NK-92 treated with Interleukin-12 subunit alpha and Interleukin-12 subunit beta, amount 100 ng/mL, for 24 hours (cell line): ENCODE data around the gene MBTD1.
"Not testable (repeated sequence)": the region's sequence is repeated elsewhere in the genome, so short reads cannot be mapped to it uniquely, and the experiment has no call there.

ENCODE experiments used
- DNase-seq: peaks from one replicate; lab custom pipeline; 2025; lab: John Stamatoyannopoulos, UW

The MBTD1 gene

DNA sequence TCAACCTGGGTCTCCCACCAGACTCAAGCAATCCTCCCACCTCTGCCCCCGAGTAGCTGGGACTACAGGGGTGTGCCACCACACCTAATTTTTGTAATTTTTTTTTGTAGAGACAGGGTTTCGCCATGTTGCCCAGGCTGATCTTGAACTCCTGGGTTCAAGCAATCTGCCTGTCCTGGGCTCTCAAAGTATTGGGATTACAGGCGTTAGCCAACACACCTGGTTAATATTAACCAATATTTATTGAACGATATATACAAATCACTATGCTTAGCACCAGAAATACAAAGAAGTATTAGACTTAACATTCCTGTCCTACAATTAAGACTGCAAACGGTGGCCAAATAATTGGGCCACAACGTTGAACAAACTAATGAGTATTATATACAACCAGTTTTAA, 4.2 kb downstream of the MBTD1 start:
- DNase-seq = no peak

DNA sequence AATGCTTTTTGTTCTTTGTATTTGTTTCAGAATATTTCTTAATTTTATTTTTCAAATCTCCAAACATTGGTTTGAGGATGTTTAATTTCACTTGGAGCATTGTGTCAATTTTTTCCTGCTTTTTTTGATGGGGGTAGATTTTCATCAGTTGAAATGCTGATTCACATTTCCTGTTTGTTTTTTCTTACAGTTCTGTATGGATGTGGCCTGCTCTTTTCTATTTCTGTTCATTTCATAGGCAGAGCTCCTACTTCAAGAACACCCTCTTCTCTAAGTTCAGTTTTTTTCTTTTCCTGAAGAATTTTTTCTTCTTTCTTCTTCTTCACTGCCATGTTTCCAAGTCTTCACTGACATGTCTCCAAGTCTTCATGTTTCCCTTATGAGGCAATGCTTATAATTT, 8.8 kb downstream of the MBTD1 start:
- no peak for DNase-seq

DNA sequence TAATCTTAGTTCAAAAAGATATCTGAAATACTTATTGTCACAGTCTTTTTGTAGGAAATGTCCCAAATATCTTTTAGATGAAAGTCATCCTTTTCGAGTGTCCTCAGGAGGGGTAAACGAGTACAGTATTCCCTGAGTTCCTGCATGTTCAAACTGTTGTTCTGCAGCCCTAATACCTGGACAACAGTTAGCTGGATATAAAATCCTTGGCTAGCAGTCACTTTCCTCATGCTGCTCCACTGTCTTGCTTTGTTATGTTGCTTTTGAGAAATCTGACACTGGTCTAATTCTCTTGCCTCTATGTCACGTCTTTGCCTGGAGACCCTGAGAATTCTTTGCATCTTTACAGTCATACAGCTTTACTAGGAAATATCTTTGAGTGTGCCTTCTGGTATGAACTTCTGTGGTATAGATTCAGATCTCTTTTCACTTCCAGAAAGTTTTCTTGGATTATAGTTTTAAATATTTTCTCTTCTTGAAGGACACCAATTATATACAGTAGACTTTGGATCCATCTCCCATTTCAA, 9.5 kb downstream of the MBTD1 start:
- no peak for DNase-seq

DNA sequence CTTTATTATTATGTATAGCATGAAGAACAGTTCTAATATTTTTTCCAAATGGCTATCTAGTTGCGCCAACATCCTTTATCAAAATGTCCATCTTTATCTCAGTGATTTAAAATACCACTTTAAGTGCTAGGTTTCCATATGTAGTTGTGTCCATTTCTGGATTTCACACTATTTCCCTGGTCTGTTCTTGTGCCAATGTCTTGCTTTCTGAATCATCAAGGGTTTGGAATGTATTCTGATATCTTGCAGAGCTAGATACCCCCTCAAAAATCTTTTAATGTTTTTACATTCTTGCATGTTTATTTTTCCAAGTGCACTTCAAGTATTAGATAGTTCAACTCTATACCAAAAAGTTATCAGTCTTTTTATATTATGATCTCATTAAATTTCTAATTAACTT, 14.3 kb downstream of the MBTD1 start:
- no peak for DNase-seq

DNA sequence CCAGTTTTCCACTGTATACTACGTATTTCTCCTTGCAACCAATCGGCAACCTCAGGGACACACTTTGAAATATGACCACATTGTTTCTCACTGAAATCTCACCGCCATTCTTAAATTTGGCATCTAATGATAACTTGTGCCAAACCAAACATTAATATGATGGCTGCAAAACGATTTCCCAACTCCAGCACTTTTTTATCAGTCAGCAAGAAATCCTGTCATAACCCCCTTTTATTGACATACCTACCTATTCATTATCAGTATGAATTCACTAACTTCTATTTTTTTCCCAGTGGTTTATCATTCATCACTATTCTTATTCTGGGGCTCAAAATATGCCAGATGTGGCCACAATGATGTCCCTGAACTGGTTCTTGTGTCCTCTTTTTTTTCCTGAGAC, 15.8 kb downstream of the MBTD1 start:
- DNase-seq = no peak

DNA sequence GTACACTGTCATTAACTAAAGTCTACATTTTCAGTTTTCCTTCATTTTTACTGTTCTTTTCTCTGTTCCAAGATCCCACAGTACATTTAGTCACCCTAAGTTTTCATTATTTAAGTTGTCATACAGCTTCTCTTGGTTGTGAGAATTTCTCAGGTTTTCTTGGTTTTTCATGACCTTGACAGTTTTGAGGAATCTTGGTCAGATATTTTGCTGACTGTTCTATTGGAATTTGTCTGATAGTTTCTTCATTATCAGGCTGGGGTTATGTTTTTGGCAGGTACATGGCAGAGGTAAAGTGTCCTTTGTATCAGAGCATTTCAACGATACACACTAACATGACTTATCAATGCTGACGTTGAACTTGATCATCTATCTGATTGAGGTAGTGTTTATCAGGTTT, 19.6 kb downstream of the MBTD1 start:
- no peak for DNase-seq

DNA sequence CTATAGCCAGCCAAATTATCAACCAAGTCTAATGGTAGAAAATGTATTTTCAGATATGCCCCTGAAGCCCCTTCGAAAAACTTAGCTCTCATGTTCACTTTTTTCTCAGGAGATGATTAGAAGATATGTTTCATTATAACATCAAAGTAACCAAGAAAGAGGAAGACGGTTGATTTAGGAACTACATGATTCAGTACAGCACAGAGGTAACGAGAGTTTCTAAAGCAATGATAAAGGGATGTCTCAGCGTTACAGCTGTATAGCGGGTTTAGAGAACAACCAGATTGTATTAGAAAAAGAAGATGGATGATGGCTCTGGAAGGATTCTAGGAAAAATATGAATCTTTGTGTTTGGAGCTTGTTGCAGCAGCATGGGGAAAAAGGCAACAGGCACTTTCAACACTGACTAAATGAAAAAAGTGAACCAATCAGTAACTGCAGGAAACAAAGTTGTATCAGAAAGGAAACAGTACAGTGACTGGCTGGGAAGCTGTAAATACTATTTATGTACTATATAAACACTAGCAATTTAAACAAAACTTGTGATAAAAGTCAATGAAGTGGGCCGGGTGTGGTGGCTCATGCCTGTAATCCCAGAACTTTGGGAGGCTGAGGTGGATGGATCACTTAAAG, 21.5 kb downstream of the MBTD1 start:
- no peak for DNase-seq

DNA sequence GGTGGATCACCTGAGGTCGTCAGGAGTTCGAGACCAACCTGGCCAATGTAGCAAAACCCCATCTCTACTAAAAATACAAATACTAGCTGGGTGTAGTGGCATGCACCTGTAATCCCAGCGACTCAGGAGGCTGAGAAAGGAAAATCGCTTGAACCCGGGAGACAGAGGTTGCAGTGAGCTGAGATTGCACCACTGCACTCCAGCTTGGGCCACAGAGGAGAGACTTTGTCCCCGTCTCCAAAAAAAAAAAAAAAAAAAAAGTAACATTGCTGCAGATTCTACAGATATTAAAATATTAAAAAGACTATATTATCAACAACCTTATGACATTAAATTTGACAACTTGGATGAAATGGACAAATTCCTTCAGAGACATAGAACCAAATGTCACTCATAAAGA, 25.7 kb downstream of the MBTD1 start:
- no peak for DNase-seq

DNA sequence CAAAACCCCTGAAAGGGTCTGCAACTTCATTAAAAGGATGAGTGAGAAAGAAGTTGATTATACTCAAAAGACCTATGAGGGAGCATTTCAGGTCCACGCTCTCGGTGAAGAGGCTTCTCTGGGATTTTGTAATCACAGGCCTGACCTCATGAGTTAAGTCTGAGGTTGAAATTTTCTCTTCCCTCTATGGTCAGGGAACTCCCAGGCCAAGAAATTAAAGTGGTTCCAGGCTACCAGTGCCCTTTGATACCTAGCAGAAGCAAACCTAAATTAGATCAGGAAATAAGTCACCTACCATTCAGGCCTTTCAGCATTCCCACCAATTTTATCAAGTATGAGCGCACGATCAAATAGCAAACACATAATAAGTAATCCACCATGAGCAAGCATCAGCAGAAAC, 27.9 kb downstream of the MBTD1 start:
- DNase-seq = no peak

DNA sequence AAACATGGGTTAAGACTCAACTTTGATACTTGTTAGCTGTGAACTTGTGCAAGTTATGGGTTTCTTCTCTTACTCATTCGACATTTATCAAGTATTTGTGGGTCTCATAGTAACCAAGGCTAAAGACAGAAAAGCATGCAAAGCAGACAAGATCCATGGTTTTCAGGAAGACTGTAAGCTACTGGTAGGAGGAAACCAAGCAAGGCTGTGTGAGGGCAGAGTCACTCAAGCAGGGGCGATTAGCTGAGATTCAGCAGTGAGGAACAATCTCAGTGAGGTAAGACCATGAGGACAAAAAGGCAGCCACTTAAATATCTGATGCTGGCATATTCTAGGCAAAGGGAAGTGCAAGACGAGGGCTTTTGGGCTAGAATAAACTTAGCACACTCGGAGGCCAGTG, 29.5 kb downstream of the MBTD1 start:
- no peak for DNase-seq

DNA sequence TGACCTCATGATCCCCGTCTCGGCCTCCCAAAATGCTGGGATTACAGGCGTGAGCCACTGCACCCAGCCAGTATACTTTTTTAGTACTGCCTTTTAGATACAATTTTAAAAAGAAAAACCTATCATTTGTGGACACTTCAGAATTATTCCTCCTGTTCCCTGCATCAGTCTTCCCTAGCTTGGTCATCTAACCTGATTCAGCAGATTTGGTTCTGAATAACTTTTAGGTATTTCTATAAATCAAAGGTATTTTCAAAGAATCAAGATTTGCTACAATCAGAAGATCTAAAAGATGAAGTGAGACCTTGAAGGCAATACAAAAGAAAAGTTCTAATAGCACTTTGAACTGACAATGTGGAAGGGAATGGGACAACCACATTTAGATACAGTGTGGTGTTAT, 30.0 kb downstream of the MBTD1 start:
- DNase-seq = no peak

DNA sequence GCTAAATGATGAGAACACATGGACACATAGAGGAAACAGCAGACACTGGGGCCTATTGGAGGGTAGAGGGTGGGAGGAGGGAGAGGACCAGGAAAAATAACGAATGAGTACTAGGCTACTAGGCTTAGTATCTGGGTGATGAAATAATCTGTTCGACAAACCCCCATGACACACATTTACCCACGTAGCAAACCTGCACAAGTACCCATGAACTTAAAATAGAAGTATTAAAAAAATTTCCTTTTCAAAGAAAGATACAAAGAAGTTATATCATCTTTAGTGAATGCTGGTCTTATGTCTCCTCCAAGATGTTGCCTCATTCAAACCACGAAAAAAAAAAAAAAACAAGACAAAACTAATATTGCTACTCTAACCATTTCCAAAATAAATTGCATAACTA, 31.7 kb downstream of the MBTD1 start:
- DNase-seq = no peak

DNA sequence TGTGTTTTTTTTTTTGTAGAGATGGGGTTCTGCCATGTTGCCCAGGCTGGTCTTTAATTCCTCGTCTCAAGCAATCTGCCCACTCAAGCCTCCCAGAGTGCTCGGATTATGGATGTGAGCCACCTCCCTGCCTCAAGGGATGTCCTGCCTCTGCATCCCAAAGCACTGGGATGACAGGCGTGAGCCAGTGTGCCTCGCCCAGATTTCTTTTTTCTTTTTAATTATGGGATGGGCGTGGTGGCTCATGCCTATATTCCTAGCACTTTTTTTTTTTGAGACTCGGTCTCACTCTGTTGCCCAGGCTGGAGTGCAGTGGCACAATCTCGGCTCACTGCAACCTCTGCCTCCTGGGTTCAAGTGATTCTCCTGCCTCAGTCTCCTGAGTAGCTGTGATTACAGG, 34.3 kb downstream of the MBTD1 start:
- DNase-seq = not testable (repeated sequence)

DNA sequence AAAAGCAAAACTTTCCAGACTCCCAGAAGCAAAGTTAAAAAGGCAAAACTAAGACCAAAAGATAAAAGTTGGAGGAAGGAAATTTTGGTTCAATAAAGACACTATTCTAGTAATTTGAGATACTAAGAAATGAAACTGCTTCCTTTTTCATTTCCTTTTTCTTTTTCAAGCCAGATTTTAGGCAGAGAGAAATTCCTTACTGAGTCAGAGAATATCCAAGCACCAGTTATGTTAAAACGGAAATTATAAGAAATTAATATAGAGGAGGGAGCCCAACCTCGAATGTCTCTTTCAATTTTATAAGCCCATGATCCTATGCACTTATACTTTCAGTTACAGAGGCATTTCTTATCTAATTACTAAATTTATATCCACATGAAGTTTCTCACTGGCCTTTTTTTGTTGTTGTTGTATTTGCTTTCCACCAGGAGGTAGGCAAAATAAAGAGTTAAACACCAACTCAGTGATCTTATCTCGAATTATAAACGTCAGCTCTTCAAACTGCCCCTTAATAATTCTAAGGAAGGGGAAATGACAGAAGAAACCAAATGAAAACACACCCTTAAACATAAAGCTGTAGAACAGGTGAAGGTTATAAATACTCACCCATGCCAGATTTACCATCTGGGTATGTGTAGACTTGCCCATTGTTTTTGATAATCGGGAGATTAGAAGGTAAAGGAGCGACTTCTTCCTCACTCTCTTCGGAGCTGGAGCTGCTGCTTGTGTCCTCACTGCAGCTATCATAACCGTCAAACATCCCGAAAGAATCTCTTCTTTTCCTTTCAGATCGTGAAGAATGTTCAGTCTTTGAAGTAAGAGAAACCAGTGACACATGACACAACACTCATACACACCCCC, 35.2 kb downstream of the MBTD1 start:
- DNase-seq = no peak

DNA sequence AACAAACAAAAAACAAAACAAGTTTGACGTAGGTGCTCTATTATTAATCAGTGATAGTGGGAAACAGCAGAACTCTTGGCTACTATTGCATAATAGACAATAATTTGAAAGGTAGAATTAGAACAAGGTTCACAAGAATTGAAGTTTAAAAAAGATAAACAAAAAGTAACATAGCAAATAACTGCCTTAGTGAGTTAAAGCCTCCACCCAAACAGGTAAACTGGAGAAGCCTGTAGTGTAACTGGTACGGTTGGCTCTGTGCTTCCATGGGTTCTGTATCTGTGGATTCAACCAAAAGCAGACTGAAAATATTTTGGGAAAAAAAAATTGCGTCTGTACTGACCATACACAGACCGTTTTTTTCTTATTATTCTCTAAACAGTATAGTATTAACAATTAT, 38.5 kb downstream of the MBTD1 start:
- DNase-seq = no peak

DNA sequence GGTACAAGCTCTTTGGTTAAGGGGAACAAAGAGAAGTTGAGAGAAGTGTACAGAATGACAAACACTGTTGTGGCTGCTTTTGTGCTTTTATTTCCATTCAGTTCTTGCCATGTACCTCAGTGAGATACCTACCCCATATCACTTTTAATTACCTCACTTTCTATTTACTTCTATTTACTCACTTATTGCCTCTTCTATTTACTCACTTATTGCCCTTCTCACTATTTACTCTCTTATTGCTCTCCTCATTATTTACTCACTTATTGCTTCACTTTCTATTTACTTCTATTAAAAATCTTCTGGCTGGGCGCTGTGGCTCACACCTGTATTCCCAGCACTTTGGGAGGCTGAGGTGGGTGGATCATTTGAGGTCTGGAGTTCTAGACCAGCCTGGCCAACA, 41.9 kb downstream of the MBTD1 start:
- no peak for DNase-seq

DNA sequence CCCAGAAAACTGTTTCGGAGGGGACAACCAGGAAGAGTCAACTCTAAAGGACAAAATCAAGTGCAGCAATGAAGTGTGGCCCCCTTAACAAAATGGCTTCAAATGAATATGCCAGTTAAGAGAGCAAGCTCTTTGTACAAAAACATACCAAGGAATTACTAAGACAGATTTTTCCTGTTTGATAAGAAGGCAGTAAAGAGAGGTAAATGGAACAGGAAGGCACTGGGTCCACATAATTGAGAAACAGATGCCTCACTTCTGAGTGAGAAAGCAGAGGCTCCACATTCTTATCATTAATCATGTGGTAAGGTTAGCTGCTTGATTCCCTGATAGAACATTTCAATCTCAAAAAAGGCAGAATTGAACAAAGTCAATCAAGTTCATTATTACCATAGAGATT, 44.9 kb downstream of the MBTD1 start:
- DNase-seq = no peak

DNA sequence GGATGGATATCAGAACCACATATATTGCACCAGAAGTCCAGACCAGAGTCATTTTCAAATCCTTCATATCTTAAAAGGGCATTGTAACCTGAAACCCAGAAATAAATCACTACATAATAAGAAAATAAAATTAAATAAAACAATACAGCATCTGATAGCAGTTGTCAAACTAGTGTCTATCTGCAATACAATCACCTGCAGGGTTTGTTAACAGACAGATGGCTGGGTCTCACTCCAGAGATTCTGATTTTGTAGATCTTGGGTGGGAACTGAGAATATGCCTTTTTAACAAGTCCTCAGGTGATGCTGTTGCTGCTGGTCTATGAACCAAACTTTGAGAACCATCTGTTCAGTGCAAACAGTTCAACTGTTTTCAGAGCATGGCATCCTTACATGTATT, 56.0 kb downstream of the MBTD1 start:
- DNase-seq = no peak

DNA sequence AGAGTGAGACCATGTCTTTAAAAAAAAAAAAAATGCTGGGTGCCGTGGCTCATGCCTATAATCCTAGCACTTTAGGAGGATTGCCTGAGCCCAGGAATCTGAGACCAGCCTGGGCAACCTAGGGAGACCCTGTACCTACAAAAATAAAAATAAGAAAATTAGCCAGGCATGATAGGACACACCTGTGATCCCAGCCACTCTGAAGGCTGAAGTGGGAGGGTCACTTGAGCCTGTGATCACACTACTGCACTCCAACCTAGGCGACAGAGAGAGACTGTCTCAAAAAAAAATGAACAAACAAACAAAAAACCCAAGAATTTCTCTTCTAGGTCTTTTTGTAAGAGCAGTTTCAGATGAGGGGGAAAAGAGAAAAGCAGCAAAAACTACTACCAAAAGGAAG, 59.0 kb downstream of the MBTD1 start:
- DNase-seq = no peak

DNA sequence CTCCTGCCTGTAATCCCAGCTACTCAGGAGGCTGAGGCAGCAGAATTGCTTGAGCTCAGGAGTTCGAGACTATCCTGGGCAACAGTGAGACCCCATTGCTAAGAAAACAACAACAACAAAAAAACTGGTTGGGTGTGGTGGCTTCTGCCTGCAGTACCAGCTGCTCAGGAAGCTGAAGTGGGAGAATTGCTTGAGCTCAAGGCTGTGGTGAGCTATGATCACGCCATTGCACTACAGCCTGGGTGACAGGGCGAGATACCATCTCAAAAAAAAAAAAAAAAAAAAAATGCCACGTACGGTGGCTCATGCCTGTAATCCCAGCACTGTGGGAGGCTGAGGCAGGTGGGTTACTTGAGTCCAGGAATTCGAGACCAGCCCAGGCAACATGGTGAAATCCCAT, 59.6 kb downstream of the MBTD1 start:
- DNase-seq = no peak

DNA sequence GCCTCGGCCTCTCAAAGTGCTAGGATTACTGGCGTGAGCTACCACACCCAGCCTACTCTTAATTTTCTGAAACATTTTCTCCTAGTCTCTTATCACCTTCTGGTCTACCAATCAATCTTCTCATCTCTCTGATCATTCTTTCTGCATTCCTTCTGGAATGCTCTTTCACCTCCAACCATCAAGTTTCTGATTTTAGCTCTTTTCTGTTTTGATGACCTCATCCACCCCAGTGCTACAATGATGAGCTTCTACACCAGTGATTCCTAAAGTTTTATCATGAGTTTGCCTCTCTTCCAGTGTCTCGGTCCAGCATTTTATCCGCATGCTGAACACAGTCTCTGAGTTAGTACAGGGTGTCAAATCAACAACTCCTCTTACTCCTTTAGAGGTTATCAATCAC, 62.1 kb downstream of the MBTD1 start:
- no peak for DNase-seq

DNA sequence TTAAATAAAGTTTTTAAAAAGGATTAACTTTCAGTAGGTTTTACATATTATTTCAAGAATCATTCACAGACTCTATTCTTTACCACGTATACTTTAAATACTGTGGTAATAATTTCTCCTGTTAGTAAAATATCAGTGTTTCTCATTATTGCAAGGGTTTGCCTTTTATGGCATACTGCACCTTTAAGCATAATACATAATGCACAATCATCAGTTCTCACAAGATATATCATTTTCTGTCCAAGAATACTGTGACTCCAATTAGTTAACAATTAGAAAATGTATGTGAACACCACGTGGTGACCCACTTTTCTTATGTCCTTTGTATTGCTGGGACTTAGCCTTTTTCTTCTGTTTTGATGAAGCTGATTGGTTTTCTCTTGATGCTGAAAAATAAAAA, 68.0 kb downstream of the MBTD1 start:
- no peak for DNase-seq

DNA sequence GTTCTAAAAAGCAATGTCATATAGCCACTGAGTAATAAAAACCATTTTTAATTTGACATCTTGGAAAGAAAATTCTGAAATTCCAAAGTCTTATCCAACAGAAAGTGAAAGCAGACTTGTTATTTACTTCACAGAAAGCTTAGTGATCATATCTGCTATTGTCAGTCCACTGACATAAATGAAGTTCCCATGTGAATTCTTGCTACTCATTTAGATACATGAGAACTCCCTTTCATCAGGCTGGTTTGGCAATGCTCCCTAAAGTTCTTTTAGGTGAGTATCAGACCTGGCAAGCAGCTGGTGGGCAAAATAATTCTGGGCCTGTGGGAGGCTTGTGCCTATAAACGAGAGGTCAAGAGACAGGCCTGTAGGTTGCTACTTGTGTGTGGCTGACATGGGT, 70.2 kb downstream of the MBTD1 start:
- DNase-seq = no peak

DNA sequence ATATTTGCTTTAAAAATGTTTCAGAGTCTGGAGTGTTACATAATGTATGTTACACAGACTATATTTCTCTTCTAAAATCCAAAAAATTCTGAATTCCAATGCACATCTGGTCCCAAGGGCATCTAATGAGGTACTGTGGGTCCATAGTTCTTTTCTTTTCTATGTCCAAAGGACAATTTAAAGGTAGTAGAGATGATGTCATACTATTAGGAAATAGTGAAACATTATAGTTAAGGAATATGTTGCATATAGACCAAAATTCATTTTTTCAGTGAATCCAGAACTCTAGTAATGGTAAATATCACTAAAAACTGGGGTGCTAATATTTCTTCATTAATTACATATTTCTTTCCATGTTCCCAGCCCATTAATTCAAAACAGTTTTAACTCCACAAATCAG, 70.7 kb downstream of the MBTD1 start:
- DNase-seq = no peak
